ENCODE data around the gene TMEM200B.
"Not testable (repeated sequence)": the region's sequence is repeated elsewhere in the genome, so short reads cannot be mapped to it uniquely, and the experiment has no call there.

Gene TMEM200B

DNA sequence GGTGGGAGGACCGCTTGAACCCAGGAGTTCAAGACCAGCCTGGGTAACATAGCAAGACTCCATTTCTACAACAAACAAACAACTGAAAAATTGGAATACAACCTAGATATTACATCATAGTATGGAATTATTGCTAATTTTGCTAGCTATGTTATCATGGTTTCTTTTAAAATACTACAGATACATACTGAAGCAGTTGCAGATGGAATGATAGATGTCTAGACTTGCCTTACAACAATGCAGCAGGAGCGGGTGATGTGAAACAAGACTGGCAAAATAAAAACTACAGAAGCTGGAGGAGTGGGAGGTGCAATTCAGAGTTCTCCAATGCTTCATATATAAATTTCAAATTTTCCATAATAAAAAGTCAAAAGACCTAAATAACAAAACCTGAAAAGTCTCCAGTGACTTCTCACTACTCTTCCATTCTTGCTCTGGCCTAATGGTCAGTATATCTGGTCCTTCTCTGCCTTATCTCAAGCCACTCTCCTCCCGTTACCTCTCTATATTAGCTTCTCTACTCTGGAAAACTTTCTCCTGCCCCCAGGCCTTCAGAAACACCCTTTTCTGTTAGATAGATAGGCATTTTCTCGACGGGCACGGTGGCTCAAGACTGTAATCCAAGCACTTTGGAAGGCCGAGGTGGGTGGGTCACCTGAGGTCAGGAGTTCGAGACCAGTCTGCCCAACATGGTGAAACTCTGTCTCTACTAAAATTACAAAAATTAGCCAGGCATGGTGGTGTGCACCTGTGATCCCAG is 28.5 kb upstream of the TMEM200B start:
- TF ChIP-seq JUND (IDR thresholded peaks at IDR 0.05; ENCODE audit: low read depth), result no peak

DNA sequence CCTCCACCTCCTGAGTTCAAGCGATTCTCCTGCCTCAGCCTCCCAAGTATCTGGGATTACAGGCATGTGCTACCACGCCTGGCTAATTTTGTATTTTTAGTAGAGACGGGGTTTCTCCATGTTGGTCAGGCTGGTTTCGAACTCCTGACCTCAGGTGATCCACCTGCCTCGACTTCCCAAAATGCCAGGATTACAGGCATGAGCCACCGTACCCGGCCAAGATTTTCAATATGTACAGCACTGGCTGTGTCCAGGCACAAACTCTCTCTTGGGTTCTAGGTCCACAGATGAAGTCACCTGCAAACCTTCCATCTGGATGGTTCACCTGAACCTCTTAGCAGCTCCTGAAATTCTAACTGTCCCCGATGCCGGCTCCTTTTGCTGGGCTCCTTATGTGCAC is 26.6 kb upstream of the TMEM200B start:
- DNase-seq (ENCODE audit: low read depth in 1 of 2, low spot score in 1 of 2); in situ Hi-C loops (cut with HindIII; ENCODE audit: low pct_unique_long_range_greater_than_20kb, low sequenced_read_pairs): not testable (repeated sequence)

More for the DNA sequence above, 28.5 kb upstream of the TMEM200B start:
- DNase-seq (ENCODE audit: low read depth in 1 of 2, low spot score in 1 of 2), result no peak
- in situ Hi-C loops (cut with HindIII; ENCODE audit: low pct_unique_long_range_greater_than_20kb, low sequenced_read_pairs), result no loop called here

DNA sequence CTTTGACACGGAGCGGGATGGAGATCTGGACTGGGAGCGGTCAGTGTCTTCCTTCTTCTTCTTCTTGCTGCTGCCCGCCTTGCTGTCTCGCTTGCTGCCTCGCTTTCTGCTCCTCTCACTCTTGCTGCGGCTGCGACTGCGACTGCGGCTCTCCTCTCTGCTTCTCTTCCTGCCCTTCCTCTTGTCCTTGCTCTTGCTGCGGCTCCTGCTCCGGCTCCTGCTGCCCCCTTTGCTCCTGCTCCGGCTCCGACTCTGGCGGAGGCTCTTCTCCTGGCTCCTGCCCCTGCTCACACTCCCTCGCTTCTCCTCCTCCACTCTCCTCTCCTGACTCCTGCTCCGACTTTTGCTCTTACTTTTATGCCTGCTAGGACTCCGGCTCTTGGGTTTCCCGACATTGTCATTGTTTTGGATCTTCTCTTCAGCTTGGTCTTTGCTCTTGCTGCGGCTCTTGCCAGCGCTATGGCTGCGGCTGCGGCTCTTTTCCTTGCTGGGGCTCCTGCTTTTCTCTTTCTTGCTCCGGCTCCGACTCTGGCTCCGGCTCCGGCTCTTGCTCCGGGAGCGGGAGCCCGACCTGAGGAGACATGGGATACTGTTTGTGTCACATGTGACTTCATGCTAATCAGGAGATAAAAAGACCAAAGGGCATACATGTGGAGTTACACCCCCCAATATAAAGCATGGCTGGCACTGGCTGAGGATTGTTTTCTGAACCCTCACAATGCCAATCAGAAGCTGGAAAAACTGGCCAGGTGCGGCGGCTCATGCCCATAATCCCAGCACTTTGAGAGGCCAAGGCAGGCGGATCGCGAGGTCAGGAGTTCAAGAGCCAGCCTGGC is 25.2 kb upstream of the TMEM200B start:
- no peak for DNase-seq (ENCODE audit: low read depth in 1 of 2, low spot score in 1 of 2)
- in situ Hi-C loops (cut with HindIII; ENCODE audit: low pct_unique_long_range_greater_than_20kb, low sequenced_read_pairs), result no loop called here
- no peak for TF ChIP-seq JUND (IDR thresholded peaks at IDR 0.05; ENCODE audit: low read depth)

DNA sequence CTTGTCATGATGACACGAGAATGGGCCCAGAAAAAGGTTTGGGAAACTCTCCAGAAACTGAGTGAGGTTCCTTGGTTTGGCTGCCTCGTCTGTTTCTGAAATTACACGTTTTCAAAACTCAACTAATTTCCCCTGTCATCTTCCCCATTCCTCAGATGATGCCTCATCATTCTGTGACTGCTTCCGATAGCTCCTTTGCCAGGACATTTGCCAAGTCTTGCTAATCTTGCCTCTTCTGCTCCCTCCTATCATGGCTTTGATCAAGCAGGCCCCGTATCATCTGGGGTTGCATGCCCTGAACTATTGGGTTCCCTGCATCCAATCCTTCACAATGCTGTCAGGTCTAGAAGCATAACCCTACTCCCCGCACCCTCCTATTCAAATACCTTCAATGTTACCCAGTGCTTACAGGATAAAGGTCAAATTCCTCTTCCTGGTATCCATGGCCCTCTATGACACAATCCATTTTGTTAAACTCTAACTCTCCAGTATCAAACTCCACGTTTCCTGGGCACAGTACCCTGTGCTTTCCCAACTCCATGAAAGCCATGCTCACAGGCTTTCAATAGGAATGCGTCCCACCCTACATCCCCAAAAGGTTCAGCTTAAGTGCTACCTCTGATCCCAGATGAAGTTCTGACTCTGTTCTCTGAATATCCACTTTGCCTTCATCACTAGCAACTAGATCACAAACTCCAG is 22.2 kb upstream of the TMEM200B start:
- TF ChIP-seq JUND (IDR thresholded peaks at IDR 0.05; ENCODE audit: low read depth), result no peak
- in situ Hi-C loops (cut with HindIII; ENCODE audit: low pct_unique_long_range_greater_than_20kb, low sequenced_read_pairs), result no loop called here
- no peak for DNase-seq (ENCODE audit: low read depth in 1 of 2, low spot score in 1 of 2)

DNA sequence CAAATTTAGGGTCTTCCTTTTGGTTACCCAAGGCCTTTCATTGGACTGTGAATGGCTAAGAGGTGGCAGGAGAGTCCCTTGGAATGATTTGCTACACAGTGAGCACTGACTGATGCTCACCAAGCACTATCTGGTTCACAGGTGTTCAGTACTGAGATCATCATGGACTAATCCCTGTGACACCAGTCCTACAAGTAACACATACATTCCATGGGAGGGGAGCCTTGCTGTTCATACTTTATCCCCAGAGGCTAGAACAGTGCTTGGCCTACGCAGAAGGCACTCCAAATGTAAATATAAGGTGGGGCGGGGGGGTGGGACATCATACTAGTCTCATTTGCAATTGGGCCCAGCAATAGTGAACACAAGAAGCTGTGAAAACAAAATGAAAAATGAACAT is 20.5 kb upstream of the TMEM200B start:
- DNase-seq (ENCODE audit: low read depth in 1 of 2, low spot score in 1 of 2), result peak in 1 of 2 experiments; percentile 15

DNA sequence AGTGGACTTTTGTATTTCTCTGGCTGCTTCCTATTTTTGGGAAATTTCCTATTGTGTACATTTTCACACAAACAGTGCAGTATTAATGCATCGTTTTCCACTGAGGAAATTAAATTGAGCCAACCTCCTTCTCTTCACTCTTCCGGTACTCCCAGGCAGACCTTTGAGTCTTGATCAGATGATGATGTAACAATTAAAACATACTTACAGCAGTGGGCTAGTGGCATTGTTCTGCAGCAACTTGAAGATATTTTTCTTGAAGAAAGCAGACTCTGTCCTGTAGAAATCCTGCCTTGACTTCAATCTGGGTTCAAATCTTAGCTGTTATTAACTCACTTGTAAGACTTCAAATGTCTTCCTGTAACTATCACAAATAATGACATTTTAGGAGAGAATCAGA is 19.0 kb upstream of the TMEM200B start:
- no peak for DNase-seq (ENCODE audit: low read depth in 1 of 2, low spot score in 1 of 2)
- TF ChIP-seq JUND (IDR thresholded peaks at IDR 0.05; ENCODE audit: low read depth), result no peak
- in situ Hi-C loops (cut with HindIII; ENCODE audit: low pct_unique_long_range_greater_than_20kb, low sequenced_read_pairs), result no loop called here

More for the DNA sequence above, 20.5 kb upstream of the TMEM200B start:
- in situ Hi-C loops (cut with HindIII; ENCODE audit: low pct_unique_long_range_greater_than_20kb, low sequenced_read_pairs), result no loop called here
- TF ChIP-seq JUND (IDR thresholded peaks at IDR 0.05; ENCODE audit: low read depth), result no peak

DNA sequence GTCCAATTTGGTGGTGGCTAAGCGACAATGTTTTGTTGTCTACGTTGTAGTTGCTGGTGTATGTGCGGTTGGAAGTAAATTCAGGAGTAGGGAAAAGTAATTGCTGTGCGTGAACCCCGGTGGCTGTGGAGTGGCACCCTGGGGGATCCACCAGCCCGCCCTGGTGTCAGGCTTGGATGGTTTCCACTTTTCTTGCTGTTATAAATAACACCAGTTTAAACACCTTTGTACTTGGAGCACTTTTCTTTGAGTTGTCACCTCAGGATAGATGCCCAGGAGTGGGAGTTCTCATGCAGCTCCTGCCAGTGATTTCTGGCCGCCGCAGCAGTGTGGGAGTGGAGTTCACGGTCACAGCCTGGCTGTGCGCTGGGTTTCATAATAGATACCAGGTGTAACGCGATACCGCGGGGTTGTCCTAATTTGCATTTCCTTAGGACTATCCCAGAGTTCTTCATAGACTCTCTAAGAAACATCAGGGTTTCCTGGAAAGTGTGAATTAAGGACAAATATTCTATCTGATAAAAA is 12.8 kb upstream of the TMEM200B start:
- peak in 1 of 2 experiments; percentile 44 for DNase-seq (ENCODE audit: low read depth in 1 of 2, low spot score in 1 of 2)
- in situ Hi-C loops (cut with HindIII; ENCODE audit: low pct_unique_long_range_greater_than_20kb, low sequenced_read_pairs), result no loop called here
- no peak for TF ChIP-seq JUND (IDR thresholded peaks at IDR 0.05; ENCODE audit: low read depth)

DNA sequence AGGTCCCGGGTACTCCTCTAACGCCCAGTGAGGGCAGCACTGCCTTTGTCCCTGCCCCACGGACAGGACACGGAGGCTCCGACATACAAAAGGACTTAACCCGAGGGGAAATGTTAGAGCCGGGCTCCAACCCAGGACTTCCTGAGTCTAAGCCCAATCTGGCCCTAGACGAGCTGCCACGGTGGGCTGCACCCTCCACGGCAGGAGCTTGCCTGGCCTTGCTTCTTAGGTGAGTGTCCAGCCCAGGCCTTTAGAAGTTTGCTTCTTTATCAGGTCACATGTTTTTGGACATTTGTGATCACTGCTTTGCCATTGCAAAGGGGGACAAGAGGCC is 11.0 kb upstream of the TMEM200B start:
- no peak for TF ChIP-seq JUND (IDR thresholded peaks at IDR 0.05; ENCODE audit: low read depth)
- no peak for DNase-seq (ENCODE audit: low read depth in 1 of 2, low spot score in 1 of 2)
- in situ Hi-C loops (cut with HindIII; ENCODE audit: low pct_unique_long_range_greater_than_20kb, low sequenced_read_pairs), result no loop called here

DNA sequence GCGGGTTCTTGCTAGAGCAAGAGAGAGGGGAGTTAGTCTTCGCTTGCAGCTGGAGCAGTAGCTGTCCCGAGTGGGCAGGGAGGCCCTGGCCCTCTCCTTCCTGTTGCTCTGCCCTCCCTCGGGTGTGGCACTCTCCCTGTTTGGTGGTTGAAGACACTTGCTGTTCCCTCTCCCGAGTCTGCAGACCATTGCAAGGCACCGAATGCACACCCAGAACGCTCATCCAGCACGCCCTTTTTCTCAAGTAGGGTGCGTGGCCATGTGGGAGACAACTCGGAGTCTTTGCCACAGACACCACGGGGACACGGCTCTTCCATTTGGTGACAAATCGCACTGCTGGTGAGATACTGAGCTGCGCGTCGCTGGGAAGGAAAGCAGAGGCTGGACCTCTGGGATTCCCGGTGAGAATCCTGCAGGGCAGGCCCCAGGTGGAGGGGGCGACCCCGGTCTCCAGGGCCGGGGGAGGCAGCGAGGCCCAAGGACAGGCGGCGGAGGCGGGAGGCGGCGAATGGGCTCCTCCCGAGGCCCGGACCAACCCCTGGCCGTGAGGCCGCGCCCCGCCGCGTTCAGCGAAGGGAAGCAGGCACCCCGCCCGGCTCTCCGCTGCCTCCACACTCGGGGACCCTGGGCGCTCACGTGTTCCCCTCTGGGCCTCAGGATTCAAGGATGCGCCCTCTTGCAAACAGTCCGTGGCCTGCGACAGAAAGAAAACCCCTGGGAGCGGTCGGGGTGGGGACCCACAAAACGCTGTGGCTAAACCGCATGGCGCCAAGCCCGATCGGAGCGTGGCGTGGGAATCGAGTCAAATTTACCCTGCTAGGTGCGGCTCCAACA is 10.4 kb upstream of the TMEM200B start:
- no peak for DNase-seq (ENCODE audit: low read depth in 1 of 2, low spot score in 1 of 2)
- TF ChIP-seq JUND (IDR thresholded peaks at IDR 0.05; ENCODE audit: low read depth), result no peak
- in situ Hi-C loops (cut with HindIII; ENCODE audit: low pct_unique_long_range_greater_than_20kb, low sequenced_read_pairs), result no loop called here

DNA sequence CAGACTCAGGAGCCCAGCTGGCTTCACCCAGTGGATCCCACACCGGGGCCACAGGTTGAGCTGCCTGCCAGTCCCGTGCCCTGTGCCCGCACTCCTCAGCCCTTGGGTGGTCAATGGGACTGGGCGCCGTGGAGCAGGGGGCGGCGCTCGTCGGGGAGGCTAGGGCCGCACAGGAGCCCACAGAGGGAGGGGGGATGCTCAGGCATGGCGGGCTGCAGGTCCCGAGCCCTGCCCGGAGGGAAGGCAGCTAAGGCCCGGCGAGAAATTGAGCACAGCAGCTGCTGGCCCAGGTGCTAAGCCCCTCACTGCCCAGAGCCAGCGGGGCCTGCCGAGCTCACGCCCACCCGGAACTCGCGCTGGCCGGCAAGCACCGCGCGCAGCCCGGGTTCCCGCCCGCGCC is 7.4 kb upstream of the TMEM200B start:
- in situ Hi-C loops (cut with HindIII; ENCODE audit: low pct_unique_long_range_greater_than_20kb, low sequenced_read_pairs); DNase-seq (ENCODE audit: low read depth in 1 of 2, low spot score in 1 of 2): not testable (repeated sequence)

DNA sequence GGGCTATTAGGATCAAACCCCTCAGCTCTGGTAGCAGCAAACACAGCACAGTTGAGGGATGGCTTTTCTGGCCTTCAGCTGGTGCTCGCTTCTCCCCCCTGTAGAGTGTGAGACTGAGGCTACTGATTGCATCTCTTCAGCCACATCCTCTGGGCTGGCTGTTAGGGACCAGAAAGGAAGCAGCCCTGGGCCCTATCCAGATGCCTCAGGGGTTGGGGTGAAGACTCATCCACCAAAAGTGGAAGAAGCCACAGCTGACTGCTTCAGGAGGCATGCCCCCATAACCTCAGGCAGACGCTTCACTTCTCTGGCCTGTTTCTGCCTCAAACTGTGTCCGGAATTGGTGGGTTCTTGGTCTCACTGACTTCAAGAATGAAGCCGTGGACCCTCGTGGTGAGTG is 6.2 kb upstream of the TMEM200B start:
- no peak for TF ChIP-seq JUND (IDR thresholded peaks at IDR 0.05; ENCODE audit: low read depth)
- in situ Hi-C loops (cut with HindIII; ENCODE audit: low pct_unique_long_range_greater_than_20kb, low sequenced_read_pairs), result no loop called here
- DNase-seq (ENCODE audit: low read depth in 1 of 2, low spot score in 1 of 2), result no peak

DNA sequence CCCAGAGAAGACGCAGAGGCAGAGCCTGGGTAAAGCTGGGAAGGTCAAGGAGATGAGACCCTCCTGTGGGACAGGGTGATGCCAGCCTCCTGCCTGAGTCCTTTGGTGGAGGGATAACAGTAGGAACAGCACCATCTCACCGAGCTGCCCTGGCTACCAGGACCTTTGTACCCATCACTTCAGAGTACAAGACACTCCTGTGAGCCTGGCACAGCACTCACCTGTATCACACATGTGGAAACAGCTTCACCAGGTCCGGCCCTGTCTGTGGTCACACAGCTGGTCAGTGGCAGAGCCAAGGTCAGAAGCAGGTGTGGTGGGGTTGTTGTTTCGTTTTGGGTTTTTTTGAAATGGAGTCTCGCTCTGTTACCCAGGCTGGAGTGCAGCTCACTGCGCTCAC is 5.0 kb upstream of the TMEM200B start:
- in situ Hi-C loops (cut with HindIII; ENCODE audit: low pct_unique_long_range_greater_than_20kb, low sequenced_read_pairs), result no loop called here
- TF ChIP-seq JUND (IDR thresholded peaks at IDR 0.05; ENCODE audit: low read depth), result no peak
- DNase-seq (ENCODE audit: low read depth in 1 of 2, low spot score in 1 of 2), result no peak
